Measurements from ENCODE around the gene REXO5. TPM values are rescaled to one million over a fixed set of nuclear protein-coding genes. Genes with fewer than 3 reads are reported as not detected.

REXO5 gene
- total RNA-seq, 4 donors from 2014 or later, result 2.0 to 10.6 (median 6.2) TPM

DNA sequence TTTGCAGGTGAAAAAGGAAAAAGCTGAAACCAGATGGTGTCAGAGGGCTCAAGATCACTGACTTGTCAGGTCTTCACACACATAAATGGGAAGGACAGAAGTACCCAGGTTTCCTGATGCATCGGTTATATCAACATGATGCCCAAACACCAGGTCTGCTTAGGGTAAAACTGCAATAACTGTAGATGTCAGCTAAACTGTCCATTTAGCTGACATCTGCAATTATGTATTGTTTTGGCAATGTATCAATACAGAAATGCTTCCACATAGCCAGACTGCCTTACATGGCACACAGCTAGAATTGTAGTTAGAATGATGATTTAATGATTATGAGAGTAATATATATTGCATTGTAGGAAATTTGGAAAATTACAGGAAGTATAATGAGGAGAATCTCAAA is 37.5 kb upstream of the REXO5 start:
- DNase-seq (ENCODE audit: low spot score in 2 of 2), result no peak
- WGBS, 2 donors, result 24 to 35% methylated on average over 1 of the region's 1 CpG
- intact Hi-C loops (cut with DNase I; ENCODE audit: low total_unique reads), result no loop called here
- TF ChIP-seq POLR2A (IDR thresholded peaks at IDR 0.05), result no peak
- TF ChIP-seq CTCF (IDR thresholded peaks at IDR 0.05), result no peak
- no peak overlapping the region for H3K4me3 ChIP-seq (ENCODE audit: low read depth, poor library complexity, severe bottlenecking)

GRCh38 chr16:20773679-20774078 is 32.6 kb upstream of the REXO5 start:
- intact Hi-C loops (cut with DNase I; ENCODE audit: low total_unique reads), result no loop called here
- TF ChIP-seq POLR2A (IDR thresholded peaks at IDR 0.05), result no peak
- TF ChIP-seq CTCF (IDR thresholded peaks at IDR 0.05), result no peak
- no peak overlapping the region for H3K4me3 ChIP-seq (ENCODE audit: low read depth, poor library complexity, severe bottlenecking)
- no peak for DNase-seq (ENCODE audit: low spot score in 2 of 2)
- WGBS, 2 donors, result 88 to 95% methylated on average over 3 of the region's 3 CpGs

GRCh38 chr16:20774703-20775362 is 31.5 kb upstream of the REXO5 start:
- intact Hi-C loops (cut with DNase I; ENCODE audit: low total_unique reads), result no loop called here
- TF ChIP-seq POLR2A (IDR thresholded peaks at IDR 0.05) (no peak), CTCF (IDR thresholded peaks at IDR 0.05) (no peak)
- no peak for DNase-seq (ENCODE audit: low spot score in 2 of 2)
- 70 to 76% methylated on average over 5 to 7 of the region's 7 CpGs for WGBS, 2 donors
- no peak overlapping the region for H3K4me3 ChIP-seq (ENCODE audit: low read depth, poor library complexity, severe bottlenecking)

GRCh38 chr16:20781697-20782096 is 24.6 kb upstream of the REXO5 start:
- 79 to 88% methylated on average over 1 of the region's 1 CpG for WGBS, 2 donors
- H3K4me3 ChIP-seq (ENCODE audit: low read depth, poor library complexity, severe bottlenecking), result no peak overlapping the region
- no peak for DNase-seq (ENCODE audit: low spot score in 2 of 2)
- TF ChIP-seq CTCF (IDR thresholded peaks at IDR 0.05) (no peak), POLR2A (IDR thresholded peaks at IDR 0.05) (no peak)
- intact Hi-C loops (cut with DNase I; ENCODE audit: low total_unique reads), result no loop called here

- H3K4me3 ChIP-seq (ENCODE audit: low read depth, poor library complexity, severe bottlenecking), result no peak overlapping the region
Observed at GRCh38 chr16:20782470-20782869, 23.9 kb upstream of the REXO5 start.

More at GRCh38 chr16:20782470-20782869, 23.9 kb upstream of the REXO5 start:
- 90 to 92% methylated on average over 2 of the region's 2 CpGs for WGBS, 2 donors
- TF ChIP-seq POLR2A (IDR thresholded peaks at IDR 0.05), result no peak
- TF ChIP-seq CTCF (IDR thresholded peaks at IDR 0.05), result no peak
- intact Hi-C loops (cut with DNase I; ENCODE audit: low total_unique reads), result no loop called here
- no peak for DNase-seq (ENCODE audit: low spot score in 2 of 2)

Data from lower leg skin (tissue), 4 donors.